IMR-90 (cell line): Measurements from ENCODE around the gene ZBTB40. TPM values are rescaled to one million over a fixed set of nuclear protein-coding genes. Genes with fewer than 3 reads are reported as not detected.

Experiments used
- ATAC-seq: fragments of 200-7000 bp; cut with Tn5 transposase; 2 replicates; pipeline ENCODE4 v1.9.1; 2020; ENCODE audit warnings: low read depth, mild to moderate bottlenecking, moderate library complexity
- BruUV-seq: library from RNA; stranded (reverse); fragments of 400-500 nt; replicated peaks from 2 replicates; lab custom pipeline; 2021; lab: Mats Ljungman, UMichigan
- CTCF ChIA-PET: fragments of 300-600 bp; formaldehyde crosslinking; extraction: SDS; loops from one replicate; lab custom pipeline; 2021; ENCODE audit warnings: antibody characterized with exemption; lab: Yijun Ruan, JAX
- POLR2A ChIA-PET: fragments of 300-600 bp; sonication (Branson Sonifier 250); formaldehyde crosslinking; loops from one replicate; lab custom pipeline; 2022; ENCODE audit warnings: antibody characterized with exemption; ENCODE audit not compliant: unreplicated experiment; lab: Charles Lee
- DNase-seq: peaks from one replicate; pipeline ENCODE4 v3.0.0; 2013
- H2AFZ ChIP-seq: replicated peaks from 2 replicates; pipeline ENCODE3; 2013; ENCODE audit warnings: low read length, mild to moderate bottlenecking; ENCODE audit not compliant: poor library complexity
- H2AK5ac ChIP-seq: 2 replicates; pipeline ENCODE4 v1.6.1; 2013; ENCODE audit warnings: low read depth, low read length, inconsistent platforms
- H2AK9ac ChIP-seq: replicated peaks from 2 replicates; pipeline ENCODE3; 2013; ENCODE audit warnings: mild to moderate bottlenecking, low read depth, low read length, moderate library complexity; ENCODE audit not compliant: poor library complexity
- H2BK120ac ChIP-seq: 2 replicates; pipeline ENCODE4 v1.6.1; 2013; ENCODE audit warnings: low read depth, low read length, inconsistent platforms
- H2BK15ac ChIP-seq: 3 replicates; pipeline ENCODE4 v1.6.1; 2013; ENCODE audit warnings: low read depth, low read length, inconsistent platforms
- H2BK20ac ChIP-seq: 2 replicates; pipeline ENCODE4 v1.6.1; 2013; ENCODE audit warnings: low read depth, mild to moderate bottlenecking, inconsistent platforms, low read length, moderate library complexity
- H2BK5ac ChIP-seq: 2 replicates; pipeline ENCODE4 v1.6.1; 2013; ENCODE audit warnings: mild to moderate bottlenecking, low read depth, low read length, inconsistent platforms; ENCODE audit not compliant: poor library complexity, severe bottlenecking
- H3K14ac ChIP-seq: replicated peaks from 2 replicates; pipeline ENCODE4 v1.6.1; 2013; ENCODE audit warnings: low read depth, low read length, inconsistent platforms
- H3K18ac ChIP-seq: 2 replicates; pipeline ENCODE4 v1.6.1; 2013; ENCODE audit warnings: low read depth, low read length, control low read depth
- H3K23ac ChIP-seq: 2 replicates; pipeline ENCODE4 v1.6.1; 2013; ENCODE audit warnings: low read depth, low read length, inconsistent platforms
- H3K27ac ChIP-seq: 2 replicates; pipeline ENCODE4 v1.5.1; 2013; ENCODE audit warnings: mild to moderate bottlenecking, control low read depth, low read length; ENCODE audit not compliant: insufficient read depth
- H3K27me3 ChIP-seq: 2 replicates; pipeline ENCODE4 v1.6.1; 2013; ENCODE audit warnings: low read length; ENCODE audit not compliant: control insufficient read depth, insufficient read depth
- H3K36me3 ChIP-seq: 2 replicates; pipeline ENCODE4 v1.6.1; 2013; ENCODE audit warnings: low read length, mixed read lengths; ENCODE audit not compliant: control insufficient read depth, insufficient read depth
- H3K4ac ChIP-seq: 2 replicates; pipeline ENCODE4 v1.6.1; 2013; ENCODE audit warnings: low read depth, low read length, inconsistent platforms
- H3K4me1 ChIP-seq: 2 replicates; pipeline ENCODE4 v1.6.1; 2013; ENCODE audit warnings: low read length, mixed read lengths; ENCODE audit not compliant: control insufficient read depth, insufficient read depth
- H3K4me2 ChIP-seq: 2 replicates; pipeline ENCODE4 v1.6.1; 2013; ENCODE audit warnings: low read depth, mild to moderate bottlenecking, control low read depth, low read length, moderate library complexity
- H3K4me3 ChIP-seq: 2 replicates; pipeline ENCODE4 v1.5.1; 2013; ENCODE audit warnings: low read depth, mild to moderate bottlenecking, control low read depth, low read length, moderate library complexity; ENCODE audit not compliant: insufficient read depth
- H3K56ac ChIP-seq: 2 replicates; pipeline ENCODE4 v1.6.1; 2013; ENCODE audit warnings: low read length, inconsistent platforms; ENCODE audit not compliant: insufficient read depth; ENCODE audit errors: extremely low read depth
- H3K79me1 ChIP-seq, 2 experiments: 2 replicates each; pipeline ENCODE4 v1.6.1; 2013; ENCODE audit warnings: low read length in 2 of 2, inconsistent platforms in 1 of 2, low read depth in 1 of 2
- H3K9ac ChIP-seq: 2 replicates; pipeline ENCODE4 v1.6.1; 2013; ENCODE audit warnings: low read depth, low read length, control low read depth
- H3K9me1 ChIP-seq: 2 replicates; pipeline ENCODE4 v1.6.1; 2013; ENCODE audit warnings: low read length, inconsistent platforms; ENCODE audit not compliant: insufficient read depth
- H3K9me3 ChIP-seq: 2 replicates; pipeline ENCODE4 v1.6.1; 2013; ENCODE audit warnings: low read length; ENCODE audit not compliant: control insufficient read depth, insufficient read depth
- H4K20me1 ChIP-seq: 2 replicates; pipeline ENCODE4 v1.6.1; 2013; ENCODE audit warnings: low read length, inconsistent platforms; ENCODE audit not compliant: insufficient read depth
- H4K5ac ChIP-seq: 2 replicates; pipeline ENCODE4 v1.6.1; 2013; ENCODE audit warnings: mild to moderate bottlenecking, low read depth, low read length, control low read depth
- H4K8ac ChIP-seq, 2 experiments: 2 replicates each; pipeline ENCODE4 v1.6.1; 2013; ENCODE audit warnings: low read depth in 2 of 2, low read length in 2 of 2, control low read depth in 1 of 2, inconsistent platforms in 1 of 2
- H4K91ac ChIP-seq: 2 replicates; pipeline ENCODE4 v1.6.1; 2013; ENCODE audit warnings: low read depth, low read length, inconsistent platforms; ENCODE audit not compliant: insufficient read depth
- BHLHE40 ChIP-seq: fragments of 150-350 bp; IDR thresholded peaks from 2 replicates; pipeline ENCODE4 v1.6.1; 2016; ENCODE audit warnings: mild to moderate bottlenecking, low read depth, low read length
- CEBPB ChIP-seq: IDR thresholded peaks from 2 replicates; pipeline ENCODE4 v1.6.1; 2012; ENCODE audit warnings: low read depth, low read length, improper control_type of control experiment
- CHD1 ChIP-seq: IDR thresholded peaks from 2 replicates; pipeline ENCODE4 v1.6.1; 2012; ENCODE audit warnings: low read depth, low read length, improper control_type of control experiment
- CTCF ChIP-seq: conservative IDR thresholded peaks from 2 replicates; pipeline ENCODE4 v1.5.1; 2012; ENCODE audit warnings: mild to moderate bottlenecking, low read depth, low read length, improper control_type of control experiment
- ELK1 ChIP-seq: fragments of 150-350 bp; IDR thresholded peaks from 2 replicates; pipeline ENCODE4 v1.6.1; 2016; ENCODE audit warnings: low read depth, mild to moderate bottlenecking, low read length, moderate library complexity, borderline replicate concordance
- FOS ChIP-seq: fragments of 150-350 bp; IDR thresholded peaks from 2 replicates; pipeline ENCODE4 v1.6.1; 2016; ENCODE audit warnings: low read depth, low read length
- MAFK ChIP-seq: IDR thresholded peaks from 2 replicates; pipeline ENCODE4 v1.6.1; 2012; ENCODE audit warnings: low read depth, low read length, improper control_type of control experiment
- MAZ ChIP-seq: IDR thresholded peaks from 2 replicates; pipeline ENCODE4 v1.6.1; 2012; ENCODE audit warnings: low read depth, mild to moderate bottlenecking, low read length, improper control_type of control experiment, moderate library complexity, borderline replicate concordance
- MXI1 ChIP-seq: IDR thresholded peaks from 2 replicates; pipeline ENCODE4 v1.6.1; 2012; ENCODE audit warnings: low read depth, mild to moderate bottlenecking, low read length, moderate library complexity, borderline replicate concordance
- NFE2L2 ChIP-seq: fragments of 150-350 bp; IDR thresholded peaks from 2 replicates; pipeline ENCODE4 v1.6.1; 2016; ENCODE audit warnings: low read depth, mild to moderate bottlenecking, low read length
- POLR2A ChIP-seq: IDR thresholded peaks from 2 replicates; pipeline ENCODE4 v1.6.1; 2012; ENCODE audit warnings: mild to moderate bottlenecking, low read depth, low read length
- RAD21 ChIP-seq: IDR thresholded peaks from 2 replicates; pipeline ENCODE4 v1.6.1; 2012; ENCODE audit warnings: low read length, improper control_type of control experiment
- RCOR1 ChIP-seq: IDR thresholded peaks from 2 replicates; pipeline ENCODE4 v1.6.1; 2012; ENCODE audit warnings: mild to moderate bottlenecking, low read length, improper control_type of control experiment; ENCODE audit not compliant: insufficient replicate concordance
- RFX5 ChIP-seq: IDR thresholded peaks from 2 replicates; pipeline ENCODE4 v1.8.0; 2012; ENCODE audit warnings: low read depth, mild to moderate bottlenecking, low read length, moderate library complexity
- SMC3 ChIP-seq: fragments of 150-350 bp; IDR thresholded peaks from 2 replicates; pipeline ENCODE4 v1.6.1; 2016; ENCODE audit warnings: low read depth, mild to moderate bottlenecking, antibody characterized with exemption, low read length, moderate library complexity
- USF2 ChIP-seq: fragments of 150-350 bp; IDR thresholded peaks from 2 replicates; pipeline ENCODE4 v1.6.1; 2017; ENCODE audit warnings: mild to moderate bottlenecking, antibody characterized with exemption, low read length, low read depth
- WGBS, 2 experiments: methylation state at CpG; one replicate each; pipeline versions ENCODE4 v1.1.5 to v1.1.7; 2013; ENCODE audit warnings: missing lambda C conversion rate in 2 of 2; ENCODE audit not compliant: insufficient read length in 1 of 2; ENCODE audit errors: extremely low coverage in 2 of 2; 5-methylcytosine and 5-hydroxymethylcytosine counted together
- dilution Hi-C: fragments of 300-500 bp; cut with HindIII; formaldehyde crosslinking; loops from one replicate; pipeline ENCODE4 v1.14.3; 2018; ENCODE audit warnings: low sequenced_read_pairs; ENCODE audit not compliant: unreplicated experiment
- in situ Hi-C: fragments of 300-500 bp; cut with MboI; formaldehyde crosslinking; loops from 3 replicates; pipeline ENCODE4 v1.14.3; 2019; ENCODE audit warnings: low sequenced_read_pairs, inconsistent platforms, mixed read lengths
- intact Hi-C: fragments of 100-400 bp; cut with micrococcal nuclease; formaldehyde crosslinking; loops from 2 replicates; pipeline ENCODE4 v1.10.0; 2022
- polyA plus RNA-seq, 3 experiments: library from polyadenylated mRNA; depleted of rRNA; stranded (reverse); fragments of >200 nt; gene quantifications; 2 replicates each; pipeline ENCODE4 v1.2.3, GENCODE V29; 2012; ENCODE audit warnings: low replicate concordance in 1 of 3
- total RNA-seq: library from RNA; depleted of rRNA; stranded (reverse); fragments of >200 nt; gene quantifications from 2 replicates; pipeline ENCODE4 v1.2.3, GENCODE V29; 2012

The ZBTB40 gene
- total and polyA plus RNA-seq, 2 of the 4 experiments (the other 2 are of a cell fraction): 6.0 to 9.7 TPM

GRCh38 chr1:22576150-22576544 lies 124.5 kb downstream of the ZBTB40 start:
- no peak for ATAC-seq
- Histone ChIP-seq H3K9ac (no peak overlapping the region), H4K20me1 (no peaks in the 10 kb centered on the region), H2BK120ac (no peak overlapping the region), H3K23ac (no peak overlapping the region), H2AK5ac (no peak overlapping the region), H3K4ac (no peak overlapping the region), H3K27ac (no peak overlapping the region), H2BK20ac (no peak overlapping the region), H2AK9ac (no peak overlapping the region), H3K79me1 (no peaks in the 10 kb centered on the region), H4K91ac (no peak overlapping the region), H3K4me3 (no peak overlapping the region), H3K18ac (no peak overlapping the region), H3K14ac (no peak overlapping the region), H3K27me3 (peaks cover 40% of the 10 kb centered on the region), H3K56ac (no peak overlapping the region), H2BK5ac (no peak overlapping the region), H2AFZ (no peak overlapping the region), H3K9me3 (no peaks in the 10 kb centered on the region), H2BK15ac (no peak overlapping the region), H4K5ac (no peak overlapping the region), H3K4me2 (no peak overlapping the region), H3K36me3 (no peaks in the 10 kb centered on the region), H3K4me1 (no peaks in the 10 kb centered on the region), H3K9me1 (no peaks in the 10 kb centered on the region; the same call in 1 of the 2 replicates), H4K8ac (no peak overlapping the region)
- in situ Hi-C loops: no loop called here
- WGBS, 2 experiments: 87% methylated on average over 21 of the region's 23 CpGs; no CpG with 5 or more reads in 1 of the 2 experiments
- TF ChIP-seq ELK1: no peak
- TF ChIP-seq FOS: no peak
- TF ChIP-seq MAFK: no peak
- no peak for TF ChIP-seq USF2
- TF ChIP-seq MAZ: no peak
- no peak for TF ChIP-seq RCOR1
- no peak for TF ChIP-seq NFE2L2
- TF ChIP-seq CHD1: no peak
- TF ChIP-seq RAD21: no peak
- no peak for TF ChIP-seq POLR2A
- TF ChIP-seq RFX5: no peak
- TF ChIP-seq BHLHE40: no peak
- no peak for TF ChIP-seq SMC3
- no peak for TF ChIP-seq MXI1
- TF ChIP-seq CEBPB: no peak
- TF ChIP-seq CTCF: no peak
- no TSS peak for BruUV-seq
- intact Hi-C loops: no loop called here
- dilution Hi-C loops: no loop called here
- no peak for DNase-seq
- CTCF ChIA-PET: no interaction called here
- POLR2A ChIA-PET: interaction anchor here (0.8 kb wide), 1 partner anchor 14 kb away, joined by 3 read pairs; no protein-coding TSS in a partner anchor
